Retinal pigment epithelial cell (primary cell): Measurements from ENCODE around the gene WNT1.

Source experiments
- DNase-seq: peaks from one replicate; pipeline ENCODE4 v3.0.0-alpha.2; 2010; ENCODE audit warnings: low read depth
- H3K4me3 ChIP-seq: 2 replicates; pipeline ENCODE4 v1.5.1; 2011; ENCODE audit warnings: mild to moderate bottlenecking, low read length, control low read depth, moderate library complexity
- TF ChIP-seq, protein P1 (sequence below): conservative IDR thresholded peaks from 2 replicates; pipeline ENCODE4 v1.5.1; 2011; ENCODE audit warnings: low read depth, low read length, control low read depth, inconsistent platforms

The WNT1 gene

DNA sequence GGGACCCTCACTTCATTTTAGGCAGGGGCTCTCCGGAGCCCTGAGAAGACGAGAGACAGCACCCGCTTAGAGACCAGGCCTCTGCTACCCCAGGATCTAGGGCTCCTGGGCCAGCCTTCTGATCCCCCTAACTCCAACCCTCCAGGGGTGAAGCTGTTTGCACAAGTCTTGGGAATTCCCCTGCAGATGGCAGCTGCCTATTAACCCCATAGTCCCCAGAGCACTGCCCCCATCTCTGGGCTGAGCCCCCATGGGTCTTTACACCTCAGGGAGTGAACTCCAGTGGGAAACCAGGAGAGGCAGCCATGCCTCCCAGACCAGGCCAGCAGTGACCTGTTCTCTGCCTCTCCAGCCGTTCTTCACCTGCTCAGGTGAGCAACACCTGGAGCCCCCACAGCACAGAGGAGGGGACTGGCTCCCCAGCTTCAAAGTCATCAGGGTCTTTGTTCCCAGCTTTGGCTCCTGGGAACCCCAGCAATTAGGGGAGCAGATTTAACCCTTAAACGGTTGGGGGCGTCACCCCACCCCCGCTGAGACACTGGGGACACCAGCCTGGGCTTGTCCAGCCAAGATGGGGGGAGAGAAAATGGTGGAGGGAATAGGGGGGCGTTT, 8.9 kb upstream of the WNT1 start:
- no peak overlapping the region for H3K4me3 ChIP-seq
- DNase-seq: no peak
- TF ChIP-seq, protein P1, sequence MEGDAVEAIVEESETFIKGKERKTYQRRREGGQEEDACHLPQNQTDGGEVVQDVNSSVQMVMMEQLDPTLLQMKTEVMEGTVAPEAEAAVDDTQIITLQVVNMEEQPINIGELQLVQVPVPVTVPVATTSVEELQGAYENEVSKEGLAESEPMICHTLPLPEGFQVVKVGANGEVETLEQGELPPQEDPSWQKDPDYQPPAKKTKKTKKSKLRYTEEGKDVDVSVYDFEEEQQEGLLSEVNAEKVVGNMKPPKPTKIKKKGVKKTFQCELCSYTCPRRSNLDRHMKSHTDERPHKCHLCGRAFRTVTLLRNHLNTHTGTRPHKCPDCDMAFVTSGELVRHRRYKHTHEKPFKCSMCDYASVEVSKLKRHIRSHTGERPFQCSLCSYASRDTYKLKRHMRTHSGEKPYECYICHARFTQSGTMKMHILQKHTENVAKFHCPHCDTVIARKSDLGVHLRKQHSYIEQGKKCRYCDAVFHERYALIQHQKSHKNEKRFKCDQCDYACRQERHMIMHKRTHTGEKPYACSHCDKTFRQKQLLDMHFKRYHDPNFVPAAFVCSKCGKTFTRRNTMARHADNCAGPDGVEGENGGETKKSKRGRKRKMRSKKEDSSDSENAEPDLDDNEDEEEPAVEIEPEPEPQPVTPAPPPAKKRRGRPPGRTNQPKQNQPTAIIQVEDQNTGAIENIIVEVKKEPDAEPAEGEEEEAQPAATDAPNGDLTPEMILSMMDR: no peak

DNA sequence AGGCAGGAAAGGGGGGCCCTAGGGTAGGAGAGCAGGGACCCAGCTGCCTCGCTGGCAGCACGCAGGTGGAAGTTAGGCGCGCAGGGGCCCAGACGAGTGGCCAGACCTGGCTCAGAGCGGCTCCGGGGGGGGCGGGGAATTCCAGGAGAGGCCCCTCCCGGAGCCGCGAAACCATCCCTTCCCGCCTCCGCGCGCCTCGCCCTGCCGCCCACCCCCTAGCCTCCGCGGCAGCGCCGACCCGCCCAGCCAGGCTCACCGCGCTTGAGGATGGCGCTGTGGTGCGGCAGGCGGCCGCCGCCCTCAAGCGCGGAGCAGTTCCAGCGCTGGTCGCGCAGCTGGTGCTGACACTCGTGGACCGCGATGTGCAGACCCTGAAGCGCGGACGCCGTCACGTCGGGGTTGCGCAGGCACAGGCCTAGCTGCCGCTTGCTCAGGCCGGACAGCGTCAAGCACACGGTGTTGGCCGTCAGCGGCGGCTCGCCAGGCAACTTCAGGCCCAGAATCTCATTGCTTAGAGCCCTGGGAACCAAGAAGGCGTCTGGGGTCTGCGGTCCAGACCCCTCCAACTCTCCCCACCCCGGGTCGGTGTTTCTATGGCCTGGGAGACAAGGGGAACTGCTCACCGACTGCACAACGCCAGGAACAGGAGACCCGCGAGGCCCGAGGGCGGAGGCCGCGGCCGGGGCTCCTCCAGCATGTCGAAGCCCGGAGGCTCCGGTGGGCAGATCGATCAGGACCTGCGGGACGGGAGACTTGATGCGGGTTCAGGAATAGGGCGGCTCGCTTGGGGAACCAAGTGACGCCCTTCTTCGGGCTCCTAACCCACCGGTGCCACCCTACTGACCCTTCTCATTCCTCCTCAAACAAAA, 8.1 kb upstream of the WNT1 start:
- no peak overlapping the region for H3K4me3 ChIP-seq
- no peak for DNase-seq
- TF ChIP-seq, protein P1: no peak

DNA sequence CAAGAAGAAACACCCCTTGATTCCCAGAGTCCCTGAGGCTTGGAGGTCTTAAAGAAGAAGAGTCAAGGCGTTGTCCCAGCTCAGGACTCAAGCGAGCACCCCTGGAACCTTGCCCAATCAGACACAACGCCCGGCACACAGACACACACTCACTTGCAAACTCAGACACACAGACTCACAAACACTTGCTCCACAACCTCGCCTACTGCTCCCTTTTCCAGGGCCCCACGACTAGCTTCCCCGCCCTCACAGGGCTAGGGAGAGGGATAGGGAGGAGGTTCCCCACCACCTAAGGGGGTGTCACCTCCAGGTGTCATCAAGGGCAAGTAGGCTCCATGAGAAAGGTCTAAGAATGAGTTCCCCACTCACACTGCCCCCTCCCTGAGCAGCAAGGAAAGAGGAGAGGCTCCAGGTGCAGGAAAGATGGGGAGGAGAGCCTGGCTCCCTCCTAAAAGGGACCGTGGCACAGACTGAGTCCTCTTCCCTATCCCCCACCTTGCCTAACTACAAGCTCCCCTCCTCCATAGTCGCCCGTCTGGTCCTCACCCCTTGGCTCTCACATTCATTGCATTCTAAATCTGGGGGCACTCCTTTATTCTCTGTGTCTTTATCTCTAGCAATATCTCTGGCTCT, 7.3 kb upstream of the WNT1 start:
- TF ChIP-seq, protein P1: no peak
- no peak overlapping the region for H3K4me3 ChIP-seq
- no peak for DNase-seq

DNA sequence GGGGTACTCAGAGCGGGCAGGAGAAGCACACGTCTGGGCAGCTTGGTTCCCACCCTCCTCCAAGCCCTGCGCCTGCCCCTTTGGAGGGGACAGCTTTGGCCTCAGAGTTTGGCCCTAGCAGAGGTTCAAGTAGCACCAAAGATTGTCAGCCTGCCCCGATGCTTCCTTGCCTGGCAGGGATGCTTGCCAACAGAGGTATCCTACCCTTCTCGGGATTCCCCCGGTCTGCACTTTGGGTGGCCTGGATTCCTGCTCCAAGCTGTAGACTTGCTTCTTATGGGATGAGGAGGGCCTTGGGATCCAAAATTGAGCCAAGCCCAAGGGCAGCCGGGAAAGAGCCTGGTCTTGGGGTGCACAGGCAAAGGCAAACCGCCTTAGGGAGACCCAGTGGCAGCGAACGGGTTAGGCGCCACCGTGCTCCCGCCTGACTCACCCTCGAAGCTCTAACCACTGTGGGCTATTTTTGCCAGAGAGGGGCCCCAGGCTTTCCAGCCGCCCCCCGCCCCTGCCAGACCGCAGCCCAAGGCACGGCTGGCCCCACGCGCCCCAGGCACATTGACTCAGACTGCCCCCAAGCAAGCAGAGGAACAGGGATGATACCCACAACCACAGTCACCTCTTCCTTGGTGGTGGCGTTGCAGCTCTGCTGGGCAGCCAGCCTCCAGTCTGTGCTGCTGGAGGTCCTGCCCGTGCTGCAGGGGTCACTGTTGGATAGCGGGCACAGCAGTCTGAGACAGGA, 5.7 kb upstream of the WNT1 start:
- TF ChIP-seq, protein P1: peak; percentile 17
- no peak overlapping the region for H3K4me3 ChIP-seq
- no peak for DNase-seq

DNA sequence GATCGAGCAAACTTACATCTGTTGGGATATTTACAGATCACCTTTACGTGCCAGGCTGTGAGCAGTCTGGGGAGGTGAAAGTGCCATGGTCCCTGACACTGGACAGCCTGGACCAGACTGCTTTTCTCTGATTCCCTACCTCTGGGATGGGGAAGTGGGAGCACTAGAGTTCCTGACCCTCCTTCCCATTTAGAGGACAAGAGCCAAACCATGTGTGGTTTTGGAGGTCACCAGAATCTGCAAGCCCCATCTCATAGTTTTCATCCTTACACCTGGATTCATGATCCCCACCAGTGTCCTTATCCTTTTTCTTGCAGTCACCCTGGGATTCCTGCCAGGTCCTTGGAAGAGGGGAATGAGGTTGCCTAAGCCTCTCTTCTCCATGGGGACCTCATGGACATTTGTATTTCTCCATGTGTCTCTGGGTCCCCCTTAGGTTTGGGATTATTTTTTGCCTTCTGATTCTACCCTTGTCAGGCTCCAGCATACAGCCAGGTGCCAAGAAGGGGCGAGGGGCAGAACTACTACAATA, 5.1 kb upstream of the WNT1 start:
- no peak for DNase-seq
- H3K4me3 ChIP-seq: no peak overlapping the region
- TF ChIP-seq, protein P1: no peak

DNA sequence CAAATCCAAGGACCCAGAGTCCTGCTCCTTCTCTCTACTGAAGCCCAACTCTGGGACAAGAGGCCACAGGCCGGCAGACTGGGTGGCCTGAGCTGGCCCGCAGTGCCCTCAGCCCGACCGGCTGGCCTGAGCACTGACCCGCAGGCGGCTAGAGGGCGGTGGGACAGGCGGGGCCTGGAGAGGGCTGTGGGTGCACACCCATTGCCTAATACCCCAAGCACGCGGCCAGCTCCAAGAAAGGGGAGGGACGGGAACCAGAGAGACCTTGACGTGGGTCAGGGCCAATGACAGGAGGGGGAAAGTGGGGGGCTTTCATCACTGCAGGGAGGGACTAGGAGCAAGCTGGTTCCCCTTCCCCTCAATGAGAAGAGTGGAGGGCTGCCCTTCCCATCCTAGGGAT, 4.6 kb upstream of the WNT1 start:
- no peak overlapping the region for H3K4me3 ChIP-seq
- no peak for DNase-seq
- TF ChIP-seq, protein P1: no peak
